ENCODE results near the gene CCDC63. TPM values are rescaled to one million over a fixed set of nuclear protein-coding genes. Genes with fewer than 3 reads are reported as not detected.

The CCDC63 gene
- polyA plus RNA-seq, 1 of the 3 experiments (the other 2 are of a cell fraction): not detected

GRCh38 chr12:110862329-110862728, 15.5 kb downstream of the CCDC63 start:
- Histone ChIP-seq H3K79me2 (ENCODE audit: insufficient read depth) (no peaks in the 10 kb centered on the region), H3K4me2 (no peak overlapping the region), H3K36me3 (replicated peaks in 1 of 2; ENCODE audit: control insufficient read depth in 1 of 2, insufficient read depth in 2 of 2, low read length in 1 of 2) (no peaks in the 10 kb centered on the region), H3K4me3 (ENCODE audit: low read depth in 2 of 2, low read length in 1 of 2) (no peak overlapping the region), H3K27me3 (ENCODE audit: insufficient read depth) (no peaks in the 10 kb centered on the region), H3K4me1 (ENCODE audit: control insufficient read depth in 1 of 2, insufficient read depth in 2 of 2, low read depth in 1 of 2, low read length in 1 of 2) (no peaks in the 10 kb centered on the region), H2AFZ (ENCODE audit: low read depth) (no peak overlapping the region), H3K9me3 (no peaks in the 10 kb centered on the region), H3K9ac (no peak overlapping the region), H3K27ac (ENCODE audit: low read depth in 2 of 2, low read length in 1 of 2) (no peak overlapping the region), H4K20me1 (ENCODE audit: insufficient read depth) (no peaks in the 10 kb centered on the region), H3K9me2 (no peaks in the 10 kb centered on the region), H3F3A (replicated peaks; ENCODE audit: insufficient read depth) (no peaks in the 10 kb centered on the region)
- CTCF ChIA-PET: no interaction called here
- DNase-seq: no peak
- 83% methylated on average over 6 of the region's 9 CpGs for WGBS (ENCODE audit: low lambda C conversion rate)
- POLR2A ChIA-PET: no interaction called here
- TF ChIP-seq RXRA (IDR thresholded peaks at IDR 0.05; ENCODE audit: borderline replicate concordance, low read depth) (no peak), REST (IDR thresholded peaks at IDR 0.05; ENCODE audit: low read depth, low read length) (no peak), MXI1 (IDR thresholded peaks at IDR 0.05; ENCODE audit: low read depth, low read length) (no peak), RFX5 (IDR thresholded peaks at IDR 0.05; ENCODE audit: low read length) (no peak), EZH2phosphoT487 (IDR thresholded peaks at IDR 0.05; ENCODE audit: borderline replicate concordance, low read depth) (no peak), GABPA (IDR thresholded peaks at IDR 0.05; ENCODE audit: low read depth) (no peak), POLR2AphosphoS5 (IDR thresholded peaks at IDR 0.05; ENCODE audit: low read depth, low read length) (no peak), USF1 (IDR thresholded peaks at IDR 0.05; ENCODE audit: borderline replicate concordance, low read depth) (no peak), SMC3 (IDR thresholded peaks at IDR 0.05; ENCODE audit: low read depth, low read length) (no peak), RCOR1 (IDR thresholded peaks at IDR 0.05; ENCODE audit: low read length) (no peak), CHD2 (IDR thresholded peaks at IDR 0.05; ENCODE audit: low read length, partially characterized antibody) (no peak)

- ChIA-PET CTCF (interaction anchor here (1.3 kb wide), 1 partner anchor 25 kb away, joined by 6 read pairs; no protein-coding TSS in a partner anchor), POLR2A (no interaction called here)
- no peak overlapping the region for H3K27ac ChIP-seq (ENCODE audit: low read depth in 2 of 2, low read length in 1 of 2)
- no peak overlapping the region for H2AFZ ChIP-seq (ENCODE audit: low read depth)
- no peaks in the 10 kb centered on the region for H3K4me1 ChIP-seq (ENCODE audit: control insufficient read depth in 1 of 2, insufficient read depth in 2 of 2, low read depth in 1 of 2, low read length in 1 of 2)
- H3K9ac ChIP-seq: no peak overlapping the region
- H3K4me2 ChIP-seq: no peak overlapping the region
- H3F3A ChIP-seq (replicated peaks; ENCODE audit: insufficient read depth): no peaks in the 10 kb centered on the region
- no peaks in the 10 kb centered on the region for H3K36me3 ChIP-seq (replicated peaks in 1 of 2; ENCODE audit: control insufficient read depth in 1 of 2, insufficient read depth in 2 of 2, low read length in 1 of 2)
- no peaks in the 10 kb centered on the region for H4K20me1 ChIP-seq (ENCODE audit: insufficient read depth)
- no peak overlapping the region for H3K4me3 ChIP-seq (ENCODE audit: low read depth in 2 of 2, low read length in 1 of 2)
- WGBS (ENCODE audit: low lambda C conversion rate): 83% methylated on average over 4 of the region's 7 CpGs
- H3K9me3 ChIP-seq: no peaks in the 10 kb centered on the region
- no peaks in the 10 kb centered on the region for H3K27me3 ChIP-seq (ENCODE audit: insufficient read depth)
- H3K79me2 ChIP-seq (ENCODE audit: insufficient read depth): no peaks in the 10 kb centered on the region
- no peaks in the 10 kb centered on the region for H3K9me2 ChIP-seq
- DNase-seq: no peak
- TF ChIP-seq GABPA (IDR thresholded peaks at IDR 0.05; ENCODE audit: low read depth): no peak
- no peak for TF ChIP-seq FOXJ3 (CRISPR knock-in tag; IDR thresholded peaks at IDR 0.05)
- TF ChIP-seq PBX3 (IDR thresholded peaks at IDR 0.05): no peak
- no peak for TF ChIP-seq MEF2A (IDR thresholded peaks at IDR 0.05; ENCODE audit: borderline replicate concordance, low read depth)
- TF ChIP-seq FOSL2 (IDR thresholded peaks at IDR 0.05; ENCODE audit: borderline replicate concordance, low read depth): no peak
- TF ChIP-seq TCF12 (IDR thresholded peaks at IDR 0.05): no peak
- TF ChIP-seq TEAD4 (IDR thresholded peaks at IDR 0.05; ENCODE audit: borderline replicate concordance, insufficient read depth): no peak
- no peak for TF ChIP-seq MXI1 (IDR thresholded peaks at IDR 0.05; ENCODE audit: low read depth, low read length)
- no peak for TF ChIP-seq SIN3A (IDR thresholded peaks at IDR 0.05; ENCODE audit: borderline replicate concordance, low read depth, low read length)
- no peak for TF ChIP-seq RCOR1 (IDR thresholded peaks at IDR 0.05; ENCODE audit: low read length)
- TF ChIP-seq REST (IDR thresholded peaks at IDR 0.05; ENCODE audit: low read depth, low read length): no peak
- TF ChIP-seq RFX5 (IDR thresholded peaks at IDR 0.05; ENCODE audit: low read length): no peak
- TF ChIP-seq ELF1 (IDR thresholded peaks at IDR 0.05): no peak
Measured at GRCh38 chr12:110863161-110863560, 16.4 kb downstream of the CCDC63 start.

Data from SK-N-SH (cell line).